ENCODE data around the gene KRT31.

The KRT31 gene

GRCh38 chr17:41345992-41346391, 51.4 kb downstream of the KRT31 start:
- Histone ChIP-seq H2AFZ (ENCODE audit: low read length, unreplicated experiment) (no peak overlapping the region), H3K4me3 (ENCODE audit: low read depth, low read length) (no peak overlapping the region), H3K79me2 (ENCODE audit: control insufficient read depth, insufficient read depth, low read length, unreplicated experiment) (no peaks in the 10 kb centered on the region), H3K4me1 (ENCODE audit: control insufficient read depth, insufficient read depth, low read length, unreplicated experiment) (no peaks in the 10 kb centered on the region), H3K36me3 (ENCODE audit: insufficient read depth, low read length) (no peaks in the 10 kb centered on the region), H3K27me3 (ENCODE audit: insufficient read depth, low read length) (peaks cover 2% of the 10 kb centered on the region), H3K27ac (ENCODE audit: low read depth, low read length) (no peak overlapping the region)

All from ACC112 (cell line).